Erythroblast (primary cell): ENCODE data around the gene ACOT6.

Source experiments
- GATA1 ChIP-seq: IDR thresholded peaks from 2 replicates; pipeline ENCODE4 v1.6.1; 2011; ENCODE audit warnings: low read depth, mild to moderate bottlenecking, control low read depth, low read length, moderate library complexity
- POLR2A ChIP-seq: IDR thresholded peaks from 2 replicates; pipeline ENCODE4 v1.6.1; 2011; ENCODE audit warnings: mild to moderate bottlenecking, low read length

- TF ChIP-seq POLR2A (no peak), GATA1 (no peak)
Observed at GRCh38 chr14:73599499-73599898, 12.8 kb upstream of the ACOT6 start.
